ENCODE results near the gene ASIC5.

The ASIC5 gene

GRCh38 chr4:155903453-155903852 lies 37.4 kb upstream of the ASIC5 start, which contains the start of gene TDO2:
Gene TDO2, plus strand, starts transcription at chr4:155903696. Its CDS starts 63 bp downstream, at chr4:155903759.
- TF ChIP-seq TAF1 (IDR thresholded peaks at IDR 0.05; ENCODE audit: low read depth) (no peak), YY1 (IDR thresholded peaks at IDR 0.05; ENCODE audit: low read depth) (no peak), REST (IDR thresholded peaks at IDR 0.05; ENCODE audit: low read depth) (no peak), ZBTB7A (IDR thresholded peaks at IDR 0.05; ENCODE audit: low read depth) (no peak), TEAD4 (IDR thresholded peaks at IDR 0.05) (no peak), USF1 (IDR thresholded peaks at IDR 0.05) (no peak), TCF12 (IDR thresholded peaks at IDR 0.05; ENCODE audit: low read depth) (no peak), RAD21 (IDR thresholded peaks at IDR 0.05; ENCODE audit: low read depth) (no peak), EGR1 (IDR thresholded peaks at IDR 0.05) (no peak), CEBPB (IDR thresholded peaks at IDR 0.05) (no peak), FOXM1 (IDR thresholded peaks at IDR 0.05; ENCODE audit: borderline replicate concordance, low read depth) (no peak), CREB1 (IDR thresholded peaks at IDR 0.05; ENCODE audit: low read depth) (no peak), MAX (IDR thresholded peaks at IDR 0.05) (no peak), EP300 (IDR thresholded peaks at IDR 0.05; ENCODE audit: borderline replicate concordance) (no peak), NFIC (IDR thresholded peaks at IDR 0.05) (no peak)

GRCh38 chr4:155901013-155901412 lies 34.9 kb upstream of the ASIC5 start:
- TF ChIP-seq ZBTB7A (IDR thresholded peaks at IDR 0.05; ENCODE audit: low read depth), result no peak
- no peak for TF ChIP-seq CEBPB (IDR thresholded peaks at IDR 0.05)
- no peak for TF ChIP-seq EP300 (IDR thresholded peaks at IDR 0.05; ENCODE audit: borderline replicate concordance)
- no peak for TF ChIP-seq RAD21 (IDR thresholded peaks at IDR 0.05; ENCODE audit: low read depth)
- no peak for TF ChIP-seq FOXM1 (IDR thresholded peaks at IDR 0.05; ENCODE audit: borderline replicate concordance, low read depth)
- no peak for TF ChIP-seq TEAD4 (IDR thresholded peaks at IDR 0.05)
- no peak for TF ChIP-seq NFIC (IDR thresholded peaks at IDR 0.05)
- TF ChIP-seq EGR1 (IDR thresholded peaks at IDR 0.05), result no peak
- no peak for TF ChIP-seq TAF1 (IDR thresholded peaks at IDR 0.05; ENCODE audit: low read depth)
- TF ChIP-seq MAX (IDR thresholded peaks at IDR 0.05), result no peak
- TF ChIP-seq CREB1 (IDR thresholded peaks at IDR 0.05; ENCODE audit: low read depth), result no peak

GRCh38 chr4:155900381-155900780 lies 34.3 kb upstream of the ASIC5 start:
- TF ChIP-seq TCF12 (IDR thresholded peaks at IDR 0.05; ENCODE audit: low read depth) (no peak), RAD21 (IDR thresholded peaks at IDR 0.05; ENCODE audit: low read depth) (no peak), FOXM1 (IDR thresholded peaks at IDR 0.05; ENCODE audit: borderline replicate concordance, low read depth) (no peak), TAF1 (IDR thresholded peaks at IDR 0.05; ENCODE audit: low read depth) (no peak), EGR1 (IDR thresholded peaks at IDR 0.05) (no peak), NFIC (IDR thresholded peaks at IDR 0.05) (no peak), ZBTB7A (IDR thresholded peaks at IDR 0.05; ENCODE audit: low read depth) (no peak)

- no peak for TF ChIP-seq CEBPB (IDR thresholded peaks at IDR 0.05)
- TF ChIP-seq MAX (IDR thresholded peaks at IDR 0.05), result no peak
- TF ChIP-seq RAD21 (IDR thresholded peaks at IDR 0.05; ENCODE audit: low read depth), result no peak
- no peak for TF ChIP-seq REST (IDR thresholded peaks at IDR 0.05; ENCODE audit: low read depth)
- no peak for TF ChIP-seq TAF1 (IDR thresholded peaks at IDR 0.05; ENCODE audit: low read depth)
- TF ChIP-seq YY1 (IDR thresholded peaks at IDR 0.05; ENCODE audit: low read depth), result no peak
- no peak for TF ChIP-seq TEAD4 (IDR thresholded peaks at IDR 0.05)
Observed at GRCh38 chr4:155899891-155900290, 33.8 kb upstream of the ASIC5 start.

GRCh38 chr4:155891058-155891457 lies 25.0 kb upstream of the ASIC5 start:
- TF ChIP-seq TEAD4 (IDR thresholded peaks at IDR 0.05) (no peak), MAX (IDR thresholded peaks at IDR 0.05) (no peak), TCF12 (IDR thresholded peaks at IDR 0.05; ENCODE audit: low read depth) (no peak), USF1 (IDR thresholded peaks at IDR 0.05) (no peak), NFIC (IDR thresholded peaks at IDR 0.05) (no peak), YY1 (IDR thresholded peaks at IDR 0.05; ENCODE audit: low read depth) (no peak)

- no peak for TF ChIP-seq MAX (IDR thresholded peaks at IDR 0.05)
- TF ChIP-seq RAD21 (IDR thresholded peaks at IDR 0.05; ENCODE audit: low read depth), result no peak
- no peak for TF ChIP-seq REST (IDR thresholded peaks at IDR 0.05; ENCODE audit: low read depth)
- no peak for TF ChIP-seq TCF12 (IDR thresholded peaks at IDR 0.05; ENCODE audit: low read depth)
- no peak for TF ChIP-seq CREB1 (IDR thresholded peaks at IDR 0.05; ENCODE audit: low read depth)
- no peak for TF ChIP-seq EGR1 (IDR thresholded peaks at IDR 0.05)
- TF ChIP-seq FOXM1 (IDR thresholded peaks at IDR 0.05; ENCODE audit: borderline replicate concordance, low read depth), result no peak
- TF ChIP-seq TAF1 (IDR thresholded peaks at IDR 0.05; ENCODE audit: low read depth), result no peak
- TF ChIP-seq YY1 (IDR thresholded peaks at IDR 0.05; ENCODE audit: low read depth), result no peak
- TF ChIP-seq USF1 (IDR thresholded peaks at IDR 0.05), result no peak
- TF ChIP-seq NFIC (IDR thresholded peaks at IDR 0.05), result no peak
- no peak for TF ChIP-seq TEAD4 (IDR thresholded peaks at IDR 0.05)
- no peak for TF ChIP-seq CEBPB (IDR thresholded peaks at IDR 0.05)
- no peak for TF ChIP-seq ZBTB7A (IDR thresholded peaks at IDR 0.05; ENCODE audit: low read depth)
- no peak for TF ChIP-seq EP300 (IDR thresholded peaks at IDR 0.05; ENCODE audit: borderline replicate concordance)
Observed at GRCh38 chr4:155889946-155890345, 23.9 kb upstream of the ASIC5 start.
